Fibroblast of mammary gland (primary cell): ENCODE results near the gene COL26A1.
A peak's percentile ranks its signal among the peaks of the same experiment; 100 is the strongest.

Source experiments
- DNase-seq: peaks from one replicate; pipeline ENCODE4 v3.0.0-alpha.2; 2010; ENCODE audit warnings: low read depth
- H3K4me3 ChIP-seq: 2 replicates; pipeline ENCODE4 v1.5.1; 2011; ENCODE audit warnings: low read depth, mild to moderate bottlenecking, low read length, moderate library complexity; ENCODE audit not compliant: control insufficient read depth
- CTCF ChIP-seq: conservative IDR thresholded peaks from 2 replicates; pipeline ENCODE4 v1.5.1; 2011; ENCODE audit warnings: low read depth, low read length, inconsistent platforms; ENCODE audit not compliant: control insufficient read depth, insufficient read depth

The COL26A1 gene

GRCh38 chr7:101572156-101572555 lies 209.5 kb downstream of the COL26A1 start:
- no peak for TF ChIP-seq CTCF
- no peak for DNase-seq
- H3K4me3 ChIP-seq, result no peak overlapping the region

GRCh38 chr7:101575168-101575567 lies 212.5 kb downstream of the COL26A1 start:
- DNase-seq, result no peak
- H3K4me3 ChIP-seq, result no peak overlapping the region
- TF ChIP-seq CTCF, result no peak

GRCh38 chr7:101575721-101576120 lies 213.0 kb downstream of the COL26A1 start:
- H3K4me3 ChIP-seq, result no peak overlapping the region
- TF ChIP-seq CTCF, result no peak
- DNase-seq, result peak; percentile 17

GRCh38 chr7:101576998-101577397 lies 214.3 kb downstream of the COL26A1 start:
- DNase-seq, result no peak
- no peak overlapping the region for H3K4me3 ChIP-seq
- TF ChIP-seq CTCF, result no peak

GRCh38 chr7:101578552-101578951 lies 215.9 kb downstream of the COL26A1 start:
- H3K4me3 ChIP-seq, result no peak overlapping the region
- TF ChIP-seq CTCF, result no peak

GRCh38 chr7:101580596-101580995 lies 217.9 kb downstream of the COL26A1 start:
- no peak overlapping the region for H3K4me3 ChIP-seq
- DNase-seq, result no peak
- TF ChIP-seq CTCF, result no peak

More at GRCh38 chr7:101578552-101578951, 215.9 kb downstream of the COL26A1 start:
- DNase-seq, result no peak

GRCh38 chr7:101581891-101582290 lies 219.2 kb downstream of the COL26A1 start:
- no peak for DNase-seq
- no peak overlapping the region for H3K4me3 ChIP-seq
- TF ChIP-seq CTCF, result no peak
